Suprapubic skin (tissue), 4 donors: ENCODE data around the gene NEAT1. TPM values are rescaled to one million over a fixed set of nuclear protein-coding genes. Genes with fewer than 3 reads are reported as not detected.

ENCODE experiments used
- DNase-seq, 2 donors: peaks; one replicate each; pipeline ENCODE4 v3.0.0-alpha.2; 2019; ENCODE audit warnings: low spot score in 2 of 2
- H3K27ac ChIP-seq: fragments of 200-600 bp; sonication (generic); one replicate; pipeline ENCODE4 v1.5.1; 2019
- H3K27me3 ChIP-seq: fragments of 200-600 bp; sonication (generic); one replicate; pipeline ENCODE4 v1.5.1; 2019
- H3K36me3 ChIP-seq: fragments of 200-600 bp; sonication (generic); one replicate; pipeline ENCODE4 v1.5.1; 2019
- H3K4me1 ChIP-seq: fragments of 200-600 bp; sonication (generic); one replicate; pipeline ENCODE4 v1.5.1; 2019
- H3K4me3 ChIP-seq: fragments of 200-600 bp; sonication (generic); one replicate; pipeline ENCODE4 v1.5.1; 2019; ENCODE audit warnings: mild to moderate bottlenecking
- H3K9me3 ChIP-seq: fragments of 200-600 bp; sonication (generic); one replicate; pipeline ENCODE4 v1.5.1; 2019
- EP300 ChIP-seq: sonication (generic); formaldehyde crosslinking; IDR thresholded peaks from one replicate; pipeline ENCODE4 v1.6.1; 2017; ENCODE audit warnings: antibody characterized with exemption
- POLR2A ChIP-seq, 2 donors: fragments of 450-650 bp; IDR thresholded peaks; one replicate each; pipeline ENCODE4 v1.6.1; 2017; ENCODE audit warnings: antibody characterized with exemption in 2 of 2, mild to moderate bottlenecking in 2 of 2, moderate library complexity in 2 of 2
- POLR2AphosphoS5 ChIP-seq, 3 donors: sonication (generic); formaldehyde crosslinking; IDR thresholded peaks; one replicate each; pipeline ENCODE4 v1.6.1; 2017; ENCODE audit warnings: antibody characterized with exemption in 3 of 3
- WGBS: methylation state at CpG from one replicate; pipeline ENCODE4 v1.1.5; 2018; 5-methylcytosine and 5-hydroxymethylcytosine counted together
- total RNA-seq, 4 donors: library from RNA; depleted of rRNA; stranded (reverse); fragments of >200 nt; gene quantifications; one replicate each; pipeline ENCODE4 v1.1.0, GENCODE V29; 2016
- TF ChIP-seq, protein P1 (sequence below), 2 donors: fragments of 200-600 bp in 1 of 2; fragments of 450-650 bp in 1 of 2; sonication (generic) in 1 of 2; IDR thresholded peaks; one replicate each; pipeline ENCODE4 v1.5.1; 2016 to 2019; ENCODE audit warnings: antibody characterized with exemption in 2 of 2, mild to moderate bottlenecking in 1 of 2, moderate library complexity in 1 of 2

The NEAT1 gene
- total RNA-seq, 4 donors from 2014 or later: 336 to 2,041 (median 481) TPM

DNA sequence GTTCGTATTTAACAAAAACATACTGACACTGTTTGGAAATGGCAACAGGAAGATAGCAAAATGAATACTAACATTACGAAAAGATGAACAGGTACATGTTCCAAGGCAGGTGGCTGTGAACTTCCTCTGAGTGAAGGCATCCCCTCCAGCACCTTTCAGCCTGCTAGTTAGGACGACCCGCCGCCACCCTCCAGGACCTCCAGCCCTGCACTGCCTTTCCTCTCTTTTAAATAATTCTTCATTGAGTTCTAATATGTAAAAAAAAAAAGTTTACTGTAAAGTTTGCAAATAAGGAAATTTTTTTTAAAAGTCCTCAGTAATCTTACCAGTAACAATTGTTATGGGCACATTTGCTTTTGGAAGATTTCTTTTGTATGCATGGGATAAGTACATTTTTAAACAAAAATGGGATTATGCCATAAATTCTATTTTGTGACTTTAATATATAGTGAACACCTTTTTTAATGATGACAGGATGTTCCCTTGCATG, 6.0 kb downstream of the NEAT1 start:
- H3K9me3 ChIP-seq: no peaks in the 10 kb centered on the region
- H3K36me3 ChIP-seq: peaks cover 11% of the 10 kb centered on the region
- peak overlapping the region; percentile 91 for H3K4me3 ChIP-seq
- H3K27ac ChIP-seq: peak overlapping the region; percentile 98
- 10% methylated on average over 5 of the region's 5 CpGs for WGBS
- DNase-seq: peak; percentile 67 to 79
- no peaks in the 10 kb centered on the region for H3K27me3 ChIP-seq
- peaks cover 65% of the 10 kb centered on the region for H3K4me1 ChIP-seq
- TF ChIP-seq, protein P1, sequence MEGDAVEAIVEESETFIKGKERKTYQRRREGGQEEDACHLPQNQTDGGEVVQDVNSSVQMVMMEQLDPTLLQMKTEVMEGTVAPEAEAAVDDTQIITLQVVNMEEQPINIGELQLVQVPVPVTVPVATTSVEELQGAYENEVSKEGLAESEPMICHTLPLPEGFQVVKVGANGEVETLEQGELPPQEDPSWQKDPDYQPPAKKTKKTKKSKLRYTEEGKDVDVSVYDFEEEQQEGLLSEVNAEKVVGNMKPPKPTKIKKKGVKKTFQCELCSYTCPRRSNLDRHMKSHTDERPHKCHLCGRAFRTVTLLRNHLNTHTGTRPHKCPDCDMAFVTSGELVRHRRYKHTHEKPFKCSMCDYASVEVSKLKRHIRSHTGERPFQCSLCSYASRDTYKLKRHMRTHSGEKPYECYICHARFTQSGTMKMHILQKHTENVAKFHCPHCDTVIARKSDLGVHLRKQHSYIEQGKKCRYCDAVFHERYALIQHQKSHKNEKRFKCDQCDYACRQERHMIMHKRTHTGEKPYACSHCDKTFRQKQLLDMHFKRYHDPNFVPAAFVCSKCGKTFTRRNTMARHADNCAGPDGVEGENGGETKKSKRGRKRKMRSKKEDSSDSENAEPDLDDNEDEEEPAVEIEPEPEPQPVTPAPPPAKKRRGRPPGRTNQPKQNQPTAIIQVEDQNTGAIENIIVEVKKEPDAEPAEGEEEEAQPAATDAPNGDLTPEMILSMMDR (IDR thresholded peaks at IDR 0.05): no peak
- peak; percentile 17 to 32 for TF ChIP-seq POLR2A (IDR thresholded peaks at IDR 0.05)

GRCh38 chr11:65429068-65429681, 6.6 kb downstream of the NEAT1 start:
- Histone ChIP-seq H3K9me3 (no peaks in the 10 kb centered on the region), H3K36me3 (peaks cover 15% of the 10 kb centered on the region), H3K4me3 (peak overlapping the region; percentile 91), H3K27me3 (no peaks in the 10 kb centered on the region), H3K27ac (peak overlapping the region; percentile 98), H3K4me1 (peaks cover 69% of the 10 kb centered on the region)
- DNase-seq: peak; percentile 56 to 71
- 5% methylated on average over 9 of the region's 9 CpGs for WGBS
- peak in 1 of 2 donors; percentile 17 for TF ChIP-seq POLR2A (IDR thresholded peaks at IDR 0.05)
- TF ChIP-seq POLR2AphosphoS5 (IDR thresholded peaks at IDR 0.05): peak in 2 of 3 donors; percentile 61 to 68
- TF ChIP-seq EP300: no peak
- TF ChIP-seq, protein P1 (IDR thresholded peaks at IDR 0.05): no peak

GRCh38 chr11:65429724-65430405, 7.3 kb downstream of the NEAT1 start:
- Histone ChIP-seq H3K4me1 (peaks cover 76% of the 10 kb centered on the region), H3K9me3 (no peaks in the 10 kb centered on the region), H3K4me3 (peak overlapping the region; percentile 91), H3K36me3 (peaks cover 19% of the 10 kb centered on the region), H3K27me3 (no peaks in the 10 kb centered on the region), H3K27ac (peak overlapping the region; percentile 98)
- peak; percentile 85 to 88 for DNase-seq
- peak in 1 of 3 donors; percentile 3 for TF ChIP-seq POLR2AphosphoS5 (IDR thresholded peaks at IDR 0.05)
- TF ChIP-seq POLR2A (IDR thresholded peaks at IDR 0.05): peak; percentile 14 to 37
- TF ChIP-seq EP300: no peak
- TF ChIP-seq, protein P1 (IDR thresholded peaks at IDR 0.05): no peak
- WGBS: 3% methylated on average over 9 of the region's 9 CpGs

DNA sequence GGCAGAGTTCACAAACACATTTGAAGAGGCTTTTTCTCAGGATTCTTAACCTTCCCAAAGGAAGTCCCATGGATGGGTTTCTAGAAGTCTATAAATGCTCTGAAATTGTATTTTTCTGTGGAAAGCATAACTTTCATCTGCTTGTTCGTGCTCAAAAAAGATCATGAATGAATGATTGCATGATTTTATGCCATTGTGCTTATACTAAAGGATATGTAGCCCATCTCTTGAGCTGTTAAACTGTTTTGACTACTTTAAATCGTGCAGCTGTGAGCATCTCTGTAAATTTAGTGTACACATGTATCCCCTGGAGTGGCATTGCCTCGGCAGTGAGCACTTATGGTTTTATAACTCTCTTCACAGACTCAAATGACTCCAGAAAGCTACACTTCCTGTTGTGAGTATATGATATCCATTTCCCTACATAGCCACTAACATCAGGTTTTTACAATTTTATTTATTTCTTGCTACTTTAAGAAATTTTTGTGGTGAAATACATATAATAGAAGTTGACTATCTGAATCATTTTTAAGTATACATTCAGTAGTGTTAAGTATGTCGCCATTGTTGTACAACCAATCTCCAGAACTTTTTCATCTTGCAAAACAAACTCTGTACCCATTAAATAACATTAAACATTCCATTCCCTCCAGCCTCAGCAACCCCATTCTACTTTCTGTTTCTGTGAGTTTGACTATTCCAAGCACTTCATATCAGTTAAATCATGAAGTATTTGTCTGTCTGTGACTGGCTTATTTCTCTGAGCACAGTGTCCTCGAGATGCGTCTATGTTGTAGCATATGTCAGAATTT, 8.0 kb downstream of the NEAT1 start:
- WGBS: 22% methylated on average over 6 of the region's 6 CpGs

More for the DNA sequence above, 8.0 kb downstream of the NEAT1 start:
- Histone ChIP-seq H3K27ac (peak overlapping the region; percentile 98), H3K36me3 (peaks cover 19% of the 10 kb centered on the region), H3K4me3 (peak overlapping the region; percentile 91), H3K9me3 (no peaks in the 10 kb centered on the region), H3K4me1 (peaks cover 83% of the 10 kb centered on the region), H3K27me3 (no peaks in the 10 kb centered on the region)
- DNase-seq: peak; percentile 25 to 44
- no peak for TF ChIP-seq POLR2AphosphoS5 (IDR thresholded peaks at IDR 0.05)
- TF ChIP-seq, protein P1 (IDR thresholded peaks at IDR 0.05): no peak
- TF ChIP-seq EP300: no peak
- no peak for TF ChIP-seq POLR2A (IDR thresholded peaks at IDR 0.05)
